Liver (tissue), 9 donors: ENCODE data around the gene PPP2R2C. TPM values are rescaled to one million over a fixed set of nuclear protein-coding genes. Genes with fewer than 3 reads are reported as not detected.

Experiments
- DNase-seq: peaks from one replicate; pipeline ENCODE4 v3.0.0-alpha.2; 2017; ENCODE audit warnings: low spot score
- H3K27ac ChIP-seq, 2 donors: one replicate each; pipeline ENCODE4 v1.7.0; 2013; ENCODE audit warnings: inconsistent platforms in 2 of 2, low read length in 2 of 2, control low read depth in 1 of 2, low read depth in 1 of 2, mild to moderate bottlenecking in 1 of 2
- H3K27me3 ChIP-seq, 4 donors: one replicate each; pipeline versions ENCODE4 v1.6.1 to v1.7.0; 2013; ENCODE audit warnings: low read length in 3 of 4, inconsistent platforms in 1 of 4, mild to moderate bottlenecking in 1 of 4, moderate library complexity in 1 of 4; ENCODE audit not compliant: control insufficient read depth in 4 of 4, insufficient read depth in 4 of 4
- H3K36me3 ChIP-seq, 4 donors: one replicate each; pipeline versions ENCODE4 v1.6.1 to v1.7.0; 2013; ENCODE audit warnings: low read length in 3 of 4, mild to moderate bottlenecking in 3 of 4, low read depth in 1 of 4, moderate library complexity in 1 of 4; ENCODE audit not compliant: control insufficient read depth in 4 of 4, insufficient read depth in 3 of 4
- H3K4me1 ChIP-seq, 4 donors: one replicate each; pipeline versions ENCODE4 v1.6.1 to v1.7.0; 2013; ENCODE audit warnings: low read length in 3 of 4, mild to moderate bottlenecking in 3 of 4, moderate library complexity in 1 of 4; ENCODE audit not compliant: control insufficient read depth in 4 of 4, insufficient read depth in 4 of 4
- H3K4me3 ChIP-seq, 3 donors: one replicate each; pipeline versions ENCODE4 v1.6.1 to v1.7.0; 2013; ENCODE audit warnings: low read length in 3 of 3, control low read depth in 1 of 3, low read depth in 1 of 3, mild to moderate bottlenecking in 1 of 3
- H3K9ac ChIP-seq, 2 donors: one replicate each; pipeline ENCODE4 v1.7.0; 2013; ENCODE audit warnings: low read length in 2 of 2, mild to moderate bottlenecking in 2 of 2, moderate library complexity in 2 of 2, control low read depth in 1 of 2, low read depth in 1 of 2
- H3K9me3 ChIP-seq, 4 donors: one replicate each; pipeline versions ENCODE4 v1.6.1 to v1.7.0; 2013; ENCODE audit warnings: low read length in 3 of 4; ENCODE audit not compliant: control insufficient read depth in 4 of 4
- ATF3 ChIP-seq: IDR thresholded peaks from 2 replicates; pipeline ENCODE4 v1.6.1; 2016; ENCODE audit warnings: antibody characterized with exemption
- CTCF ChIP-seq: fragments of 150-350 bp; IDR thresholded peaks from 2 replicates; pipeline ENCODE4 v1.5.1; 2017; ENCODE audit warnings: improper control_type of control experiment, low read depth, low read length; ENCODE audit not compliant: missing input control
- EGR1 ChIP-seq, 2 donors: IDR thresholded peaks; 2 replicates each; pipeline ENCODE4 v1.6.1; 2016 to 2018; ENCODE audit warnings: antibody characterized with exemption in 2 of 2, low read depth in 2 of 2
- FOXA1 ChIP-seq: IDR thresholded peaks from 2 replicates; pipeline ENCODE4 v1.6.1; 2016; ENCODE audit warnings: antibody characterized with exemption
- GABPA ChIP-seq, 2 donors: IDR thresholded peaks in 1 of 2; conservative IDR thresholded peaks in 1 of 2; 2 replicates each; pipeline ENCODE4 v1.6.1; 2016; ENCODE audit warnings: antibody characterized with exemption in 2 of 2, mild to moderate bottlenecking in 1 of 2, moderate library complexity in 1 of 2
- HNF4A ChIP-seq, 2 donors: conservative IDR thresholded peaks; 2 replicates each; pipeline ENCODE4 v1.6.1; 2016; ENCODE audit warnings: antibody characterized with exemption in 2 of 2, mild to moderate bottlenecking in 2 of 2
- HNF4G ChIP-seq: IDR thresholded peaks from 2 replicates; pipeline ENCODE4 v1.6.1; 2016; ENCODE audit warnings: antibody characterized with exemption
- JUND ChIP-seq, 2 donors: IDR thresholded peaks; 2 replicates each; pipeline ENCODE4 v1.6.1; 2016; ENCODE audit warnings: antibody characterized with exemption in 2 of 2
- MAX ChIP-seq: IDR thresholded peaks from 2 replicates; pipeline ENCODE4 v1.6.1; 2016; ENCODE audit warnings: antibody characterized with exemption
- NR2F2 ChIP-seq: IDR thresholded peaks from 2 replicates; pipeline ENCODE4 v1.6.1; 2016; ENCODE audit warnings: antibody characterized with exemption
- RAD21 ChIP-seq, 2 donors: IDR thresholded peaks; 2 replicates each; pipeline ENCODE4 v1.6.1; 2016; ENCODE audit warnings: antibody characterized with exemption in 2 of 2, mild to moderate bottlenecking in 2 of 2
- REST ChIP-seq: IDR thresholded peaks from 2 replicates; pipeline ENCODE4 v1.6.1; 2016; ENCODE audit warnings: antibody characterized with exemption, mild to moderate bottlenecking
- RXRA ChIP-seq, 2 donors: IDR thresholded peaks; 2 replicates each; pipeline ENCODE4 v1.6.1; 2017 to 2018; ENCODE audit warnings: antibody characterized with exemption in 2 of 2, mild to moderate bottlenecking in 1 of 2
- SP1 ChIP-seq: IDR thresholded peaks from 2 replicates; pipeline ENCODE4 v1.6.1; 2018; ENCODE audit warnings: antibody characterized with exemption, mild to moderate bottlenecking
- TAF1 ChIP-seq: conservative IDR thresholded peaks from 2 replicates; pipeline ENCODE4 v1.6.1; 2016; ENCODE audit warnings: antibody characterized with exemption, mild to moderate bottlenecking
- YY1 ChIP-seq: IDR thresholded peaks from 2 replicates; pipeline ENCODE4 v1.6.1; 2016; ENCODE audit warnings: antibody characterized with exemption, mild to moderate bottlenecking
- ZBTB33 ChIP-seq: IDR thresholded peaks from 2 replicates; pipeline ENCODE4 v1.6.1; 2016; ENCODE audit warnings: antibody characterized with exemption
- WGBS: extraction: QIAGEN DNeasy Blood & Tissue Kit; methylation state at CpG from one replicate; pipeline ENCODE4 v1.1.7; 2013; 5-methylcytosine and 5-hydroxymethylcytosine counted together
- polyA plus RNA-seq, 2 donors: library from polyadenylated mRNA; stranded (reverse) in 1 of 2; unstranded in 1 of 2; fragments of 200-250 nt in 1 of 2; fragments of >200 nt in 1 of 2; fragmentation: Nextera tagmentation in 1 of 2; extraction: Ambion mirVana in 1 of 2; gene quantifications; one replicate each; pipeline versions ENCODE4 v1.2.1 to v1.2.3, GENCODE V29; 2013 to 2015
- total RNA-seq, 2 donors: library from RNA; depleted of rRNA; stranded (reverse); fragments of >200 nt; gene quantifications; one replicate each; pipeline ENCODE4 v1.2.3, GENCODE V29; 2014
- donor health status: healthy.
- donor health status: healthy.
- donor health status: healthy.
- donor health status: healthy.
- donor health status: healthy.

Gene PPP2R2C
- total and polyA plus RNA-seq, 4 donors, result under 0.01 to 0.01 TPM; not detected in 2

- TF ChIP-seq MAX (no peak), HNF4G (no peak), SP1 (no peak), RAD21 (IDR thresholded peaks at IDR 0.05) (no peak), ZBTB33 (no peak), EGR1 (IDR thresholded peaks at IDR 0.05; ENCODE audit: low read depth in 2 of 2) (no peak), JUND (IDR thresholded peaks at IDR 0.05) (no peak), TAF1 (no peak), REST (no peak), CTCF (no peak), YY1 (no peak), NR2F2 (no peak), ATF3 (no peak), FOXA1 (no peak), RXRA (IDR thresholded peaks at IDR 0.05) (no peak)
- no peaks in the 10 kb centered on the region for H3K9me3 ChIP-seq
- H3K4me1 ChIP-seq, result no peaks in the 10 kb centered on the region
- no peak overlapping the region for H3K9ac ChIP-seq
- no peaks in the 10 kb centered on the region for H3K36me3 ChIP-seq
- H3K4me3 ChIP-seq, result no peak overlapping the region
- 62% methylated on average over 12 of the region's 12 CpGs for WGBS
- no peak for DNase-seq
- H3K27me3 ChIP-seq, result no peaks in the 10 kb centered on the region
- no peak overlapping the region for H3K27ac ChIP-seq
Measured at GRCh38 chr4:6368601-6369000, 103.8 kb downstream of the PPP2R2C start.

- DNase-seq, result no peak
- H3K27ac ChIP-seq, result no peak overlapping the region
- no peaks in the 10 kb centered on the region for H3K36me3 ChIP-seq
- H3K4me3 ChIP-seq, result no peak overlapping the region
- H3K4me1 ChIP-seq, result no peaks in the 10 kb centered on the region
- H3K27me3 ChIP-seq, result no peaks in the 10 kb centered on the region
- no peaks in the 10 kb centered on the region for H3K9me3 ChIP-seq
- WGBS, result 68% methylated on average over 10 of the region's 10 CpGs
- no peak overlapping the region for H3K9ac ChIP-seq
- TF ChIP-seq TAF1, result no peak
- TF ChIP-seq NR2F2, result no peak
- no peak for TF ChIP-seq GABPA (IDR thresholded peaks at IDR 0.05 in 1 of 2, conservative IDR thresholded peaks at IDR 0.05 in 1 of 2)
- TF ChIP-seq HNF4G, result no peak
- no peak for TF ChIP-seq HNF4A (conservative IDR thresholded peaks at IDR 0.05)
- no peak for TF ChIP-seq SP1
- TF ChIP-seq ZBTB33, result no peak
- TF ChIP-seq EGR1 (IDR thresholded peaks at IDR 0.05; ENCODE audit: low read depth in 2 of 2), result no peak
- TF ChIP-seq ATF3, result no peak
- TF ChIP-seq FOXA1, result no peak
- TF ChIP-seq REST, result no peak
- no peak for TF ChIP-seq MAX
Measured at GRCh38 chr4:6368096-6368495, 104.3 kb downstream of the PPP2R2C start.
